ENCODE measurements around the gene ZCCHC3. TPM values are rescaled to one million over a fixed set of nuclear protein-coding genes. Genes with fewer than 3 reads are reported as not detected.

ZCCHC3 gene
- total RNA-seq, 1 donor from 2014 or later, result 25.9 TPM

GRCh38 chr20:271528-271927 is 25.8 kb upstream of the ZCCHC3 start:
- H3K36me3 Mint-ChIP-seq (ENCODE audit: low read depth), result no peaks in the 10 kb centered on the region
- H3K9me3 Mint-ChIP-seq, result no peaks in the 10 kb centered on the region
- intact Hi-C loops (cut with micrococcal nuclease), result no loop called here
- H3K4me3 Mint-ChIP-seq, result no peak overlapping the region
- DNase-seq (ENCODE audit: low spot score), result no peak
- H3K27me3 Mint-ChIP-seq (ENCODE audit: insufficient read depth), result peaks cover 11% of the 10 kb centered on the region
- H3K4me1 Mint-ChIP-seq (ENCODE audit: low read depth), result peaks cover 7% of the 10 kb centered on the region
- no peak overlapping the region for H3K27ac Mint-ChIP-seq

GRCh38 chr20:272718-273117 is 24.7 kb upstream of the ZCCHC3 start:
- Mint-ChIP-seq H3K4me3 (no peak overlapping the region), H3K27ac (no peak overlapping the region), H3K27me3 (ENCODE audit: insufficient read depth) (peaks cover 7% of the 10 kb centered on the region), H3K4me1 (ENCODE audit: low read depth) (no peaks in the 10 kb centered on the region), H3K36me3 (ENCODE audit: low read depth) (no peaks in the 10 kb centered on the region), H3K9me3 (no peaks in the 10 kb centered on the region)
- intact Hi-C loops (cut with micrococcal nuclease), result no loop called here
- DNase-seq (ENCODE audit: low spot score), result no peak

GRCh38 chr20:273884-274283 is 23.5 kb upstream of the ZCCHC3 start:
- Mint-ChIP-seq H3K27me3 (ENCODE audit: insufficient read depth) (peaks cover 2% of the 10 kb centered on the region), H3K9me3 (no peaks in the 10 kb centered on the region), H3K4me3 (no peak overlapping the region), H3K27ac (no peak overlapping the region), H3K36me3 (ENCODE audit: low read depth) (peaks cover 5% of the 10 kb centered on the region), H3K4me1 (ENCODE audit: low read depth) (no peaks in the 10 kb centered on the region)
- intact Hi-C loops (cut with micrococcal nuclease), result no loop called here
- DNase-seq (ENCODE audit: low spot score), result no peak

GRCh38 chr20:275791-276190 is 21.6 kb upstream of the ZCCHC3 start:
- Mint-ChIP-seq H3K27ac (no peak overlapping the region), H3K9me3 (no peaks in the 10 kb centered on the region), H3K27me3 (ENCODE audit: insufficient read depth) (peaks cover 2% of the 10 kb centered on the region), H3K4me3 (no peak overlapping the region), H3K4me1 (ENCODE audit: low read depth) (no peaks in the 10 kb centered on the region), H3K36me3 (ENCODE audit: low read depth) (peaks cover 5% of the 10 kb centered on the region)
- intact Hi-C loops (cut with micrococcal nuclease), result no loop called here
- no peak for DNase-seq (ENCODE audit: low spot score)

GRCh38 chr20:276620-277495 is 20.5 kb upstream of the ZCCHC3 start:
- no peak overlapping the region for H3K4me3 Mint-ChIP-seq
- H3K36me3 Mint-ChIP-seq (ENCODE audit: low read depth), result peaks cover 7% of the 10 kb centered on the region
- peaks cover 2% of the 10 kb centered on the region for H3K27me3 Mint-ChIP-seq (ENCODE audit: insufficient read depth)
- H3K9me3 Mint-ChIP-seq, result no peaks in the 10 kb centered on the region
- H3K27ac Mint-ChIP-seq, result no peak overlapping the region
- H3K4me1 Mint-ChIP-seq (ENCODE audit: low read depth), result no peaks in the 10 kb centered on the region
- intact Hi-C loops (cut with micrococcal nuclease), result no loop called here
- DNase-seq (ENCODE audit: low spot score), result no peak

GRCh38 chr20:277496-277781 is 19.9 kb upstream of the ZCCHC3 start:
- Mint-ChIP-seq H3K4me3 (no peak overlapping the region), H3K27me3 (ENCODE audit: insufficient read depth) (peaks cover 2% of the 10 kb centered on the region), H3K9me3 (no peaks in the 10 kb centered on the region), H3K27ac (no peak overlapping the region), H3K4me1 (ENCODE audit: low read depth) (no peaks in the 10 kb centered on the region), H3K36me3 (ENCODE audit: low read depth) (peaks cover 7% of the 10 kb centered on the region)
- no peak for DNase-seq (ENCODE audit: low spot score)
- intact Hi-C loops (cut with micrococcal nuclease), result no loop called here

- DNase-seq (ENCODE audit: low spot score), result no peak
- Mint-ChIP-seq H3K4me3 (no peak overlapping the region), H3K27ac (no peak overlapping the region), H3K9me3 (no peaks in the 10 kb centered on the region), H3K4me1 (ENCODE audit: low read depth) (no peaks in the 10 kb centered on the region), H3K27me3 (ENCODE audit: insufficient read depth) (peaks cover 1% of the 10 kb centered on the region), H3K36me3 (ENCODE audit: low read depth) (peaks cover 7% of the 10 kb centered on the region)
- intact Hi-C loops (cut with micrococcal nuclease), result no loop called here
Observed at GRCh38 chr20:278181-278580, 19.2 kb upstream of the ZCCHC3 start.

GRCh38 chr20:278607-279571 is 18.5 kb upstream of the ZCCHC3 start:
- no peak overlapping the region for H3K27ac Mint-ChIP-seq
- H3K4me1 Mint-ChIP-seq (ENCODE audit: low read depth), result no peaks in the 10 kb centered on the region
- intact Hi-C loops (cut with micrococcal nuclease), result no loop called here
- DNase-seq (ENCODE audit: low spot score), result no peak
- H3K4me3 Mint-ChIP-seq, result no peak overlapping the region
- H3K36me3 Mint-ChIP-seq (ENCODE audit: low read depth), result peaks cover 10% of the 10 kb centered on the region
- no peaks in the 10 kb centered on the region for H3K27me3 Mint-ChIP-seq (ENCODE audit: insufficient read depth)
- no peaks in the 10 kb centered on the region for H3K9me3 Mint-ChIP-seq

GRCh38 chr20:284172-284571 is 13.2 kb upstream of the ZCCHC3 start:
- Mint-ChIP-seq H3K27me3 (ENCODE audit: insufficient read depth) (no peaks in the 10 kb centered on the region), H3K27ac (no peak overlapping the region), H3K4me1 (ENCODE audit: low read depth) (peaks cover 15% of the 10 kb centered on the region), H3K36me3 (ENCODE audit: low read depth) (peaks cover 8% of the 10 kb centered on the region), H3K4me3 (no peak overlapping the region), H3K9me3 (no peaks in the 10 kb centered on the region)
- no peak for DNase-seq (ENCODE audit: low spot score)
- intact Hi-C loops (cut with micrococcal nuclease), result no loop called here

GRCh38 chr20:286508-286907 is 10.9 kb upstream of the ZCCHC3 start:
- no peak for DNase-seq (ENCODE audit: low spot score)
- H3K36me3 Mint-ChIP-seq (ENCODE audit: low read depth), result peaks cover 6% of the 10 kb centered on the region
- H3K27me3 Mint-ChIP-seq (ENCODE audit: insufficient read depth), result no peaks in the 10 kb centered on the region
- no peaks in the 10 kb centered on the region for H3K9me3 Mint-ChIP-seq
- H3K4me1 Mint-ChIP-seq (ENCODE audit: low read depth), result peaks cover 25% of the 10 kb centered on the region
- intact Hi-C loops (cut with micrococcal nuclease), result no loop called here
- H3K4me3 Mint-ChIP-seq, result no peak overlapping the region
- H3K27ac Mint-ChIP-seq, result no peak overlapping the region

- intact Hi-C loops (cut with micrococcal nuclease), result no loop called here
- H3K4me1 Mint-ChIP-seq (ENCODE audit: low read depth), result peaks cover 25% of the 10 kb centered on the region
- H3K27ac Mint-ChIP-seq, result no peak overlapping the region
- H3K36me3 Mint-ChIP-seq (ENCODE audit: low read depth), result peaks cover 3% of the 10 kb centered on the region
- DNase-seq (ENCODE audit: low spot score), result no peak
- no peaks in the 10 kb centered on the region for H3K27me3 Mint-ChIP-seq (ENCODE audit: insufficient read depth)
- no peak overlapping the region for H3K4me3 Mint-ChIP-seq
- no peaks in the 10 kb centered on the region for H3K9me3 Mint-ChIP-seq
Observed at GRCh38 chr20:288956-289692, 8.2 kb upstream of the ZCCHC3 start.

GRCh38 chr20:289693-290083 is 7.7 kb upstream of the ZCCHC3 start:
- Mint-ChIP-seq H3K27ac (peak overlapping the region; percentile 74), H3K27me3 (ENCODE audit: insufficient read depth) (no peaks in the 10 kb centered on the region), H3K9me3 (no peaks in the 10 kb centered on the region), H3K4me3 (no peak overlapping the region), H3K36me3 (ENCODE audit: low read depth) (peaks cover 3% of the 10 kb centered on the region), H3K4me1 (ENCODE audit: low read depth) (peaks cover 25% of the 10 kb centered on the region)
- intact Hi-C loops (cut with micrococcal nuclease), result loop anchor here (1.0 kb wide), 3 partner anchors 9 to 35 kb away; no protein-coding TSS in a partner anchor
- no peak for DNase-seq (ENCODE audit: low spot score)
